Esophagus mucosa (tissue), 1 donor: Measurements from ENCODE around the gene RAB31. TPM values are rescaled to one million over a fixed set of nuclear protein-coding genes. Genes with fewer than 3 reads are reported as not detected.

Source experiments
- ATAC-seq: fragments of 200-7000 bp; cut with Tn5 transposase; one replicate; pipeline ENCODE4 v1.9.1; 2020
- total RNA-seq: library from RNA; stranded (reverse); gene quantifications from one replicate; pipeline ENCODE4 v1.2.4, GENCODE V29; 2023
- donor health status: DM: yes; HTN: yes; CAD: no.

The RAB31 gene
- total RNA-seq, 1 donor from 2014 or later: 50.0 TPM

DNA sequence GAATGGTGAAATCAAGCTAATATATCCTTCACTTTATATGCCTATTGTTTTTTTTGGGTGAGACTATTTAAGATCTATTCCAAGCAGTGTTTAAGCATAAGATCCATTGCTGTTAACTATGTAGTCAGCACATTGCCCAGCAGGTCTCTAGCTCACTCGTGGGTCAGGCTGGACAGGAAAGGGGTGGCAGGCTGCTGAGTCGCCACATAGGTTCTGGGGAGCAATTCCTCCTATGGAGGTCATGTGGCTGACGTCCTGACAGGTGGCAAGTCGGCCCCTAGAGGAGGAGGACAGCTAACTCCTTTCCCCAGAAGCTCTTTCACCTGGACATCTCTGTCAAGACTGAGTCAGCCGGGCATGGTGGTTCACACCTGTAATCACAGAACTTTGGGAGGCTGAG, 13.9 kb upstream of the RAB31 start:
- ATAC-seq: peak; percentile 61

DNA sequence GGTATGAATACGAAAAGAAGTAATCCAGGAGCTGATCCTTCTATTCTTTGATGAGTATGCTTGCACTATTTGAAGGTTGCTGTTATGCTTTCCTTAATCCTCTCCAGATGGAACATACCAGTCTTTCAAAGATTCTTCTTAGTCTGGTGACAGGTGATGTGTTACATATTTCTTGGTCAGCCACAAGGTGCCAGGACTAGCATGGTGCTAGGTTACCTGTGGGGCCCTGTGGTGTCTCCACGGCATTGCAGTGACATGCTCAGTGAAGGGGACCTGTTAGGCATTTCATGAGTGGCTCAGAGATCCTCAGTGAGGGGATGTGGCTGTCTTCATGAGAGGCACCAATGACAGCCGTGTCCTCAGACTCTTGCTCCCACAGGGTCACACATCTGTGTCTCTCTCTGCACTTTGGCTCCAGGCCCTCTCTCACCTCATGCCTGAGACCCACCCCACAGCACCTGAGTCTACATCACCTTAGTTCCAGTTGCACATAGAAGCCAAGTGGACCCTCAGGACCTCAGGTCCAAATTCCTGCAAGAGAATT, 13.1 kb upstream of the RAB31 start:
- peak; percentile 54 for ATAC-seq

DNA sequence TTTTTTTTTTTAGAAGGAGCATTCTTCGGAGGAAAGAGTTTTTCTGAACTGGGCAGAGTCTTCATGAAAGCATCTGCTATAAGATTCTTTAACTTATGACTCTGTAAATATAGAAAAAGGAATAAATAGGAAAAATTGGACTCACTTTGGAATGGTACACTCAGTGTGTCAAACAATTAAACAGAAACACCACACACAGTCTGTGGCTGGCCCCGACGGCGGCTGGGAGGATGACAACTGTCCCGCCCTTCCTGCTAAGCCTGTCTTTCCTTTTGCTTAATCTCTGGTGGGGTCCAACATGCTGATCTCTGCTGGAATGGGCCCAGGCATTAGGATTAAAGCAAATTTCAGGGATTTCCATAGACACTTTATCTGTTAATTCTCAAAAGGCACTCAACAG, 12.5 kb upstream of the RAB31 start:
- ATAC-seq: peak; percentile 33

DNA sequence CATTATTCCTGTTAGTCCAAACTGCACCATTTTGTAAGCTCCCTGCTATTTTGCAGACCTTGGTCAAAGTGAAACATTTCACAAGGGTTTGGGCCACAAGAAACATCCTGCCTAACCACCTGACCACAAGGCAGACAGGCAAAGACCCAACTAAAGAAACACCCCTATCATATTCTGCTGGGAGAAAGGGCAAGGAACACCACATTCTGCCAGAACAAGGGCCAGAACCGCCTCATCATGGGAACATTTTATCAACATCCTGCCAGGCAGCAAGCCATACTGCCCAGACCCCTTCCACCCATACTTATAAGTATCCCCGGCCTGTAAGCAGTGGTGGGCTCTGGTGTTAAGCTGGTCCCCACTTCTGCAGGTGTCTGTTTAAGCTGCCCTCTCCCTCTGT, 12.0 kb upstream of the RAB31 start:
- ATAC-seq: no peak

DNA sequence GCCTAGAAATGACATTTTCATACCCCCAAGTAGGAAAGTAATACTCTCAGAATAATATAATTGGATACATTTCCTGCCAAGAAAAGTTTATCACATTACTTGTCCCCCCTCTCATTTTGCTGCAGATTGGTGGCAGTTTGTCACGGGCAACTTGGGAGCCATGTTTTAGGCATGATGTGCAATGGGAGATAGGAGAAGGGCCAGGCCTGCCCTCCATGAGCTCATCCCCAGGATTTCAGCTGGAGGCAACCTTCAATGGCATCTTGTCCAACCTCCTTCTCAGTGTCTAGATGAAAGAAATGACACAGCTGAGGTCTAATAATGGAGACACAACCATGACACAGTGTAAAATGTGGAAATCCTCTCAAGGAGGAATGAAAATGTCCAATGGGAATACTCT, 11.4 kb upstream of the RAB31 start:
- ATAC-seq: no peak

DNA sequence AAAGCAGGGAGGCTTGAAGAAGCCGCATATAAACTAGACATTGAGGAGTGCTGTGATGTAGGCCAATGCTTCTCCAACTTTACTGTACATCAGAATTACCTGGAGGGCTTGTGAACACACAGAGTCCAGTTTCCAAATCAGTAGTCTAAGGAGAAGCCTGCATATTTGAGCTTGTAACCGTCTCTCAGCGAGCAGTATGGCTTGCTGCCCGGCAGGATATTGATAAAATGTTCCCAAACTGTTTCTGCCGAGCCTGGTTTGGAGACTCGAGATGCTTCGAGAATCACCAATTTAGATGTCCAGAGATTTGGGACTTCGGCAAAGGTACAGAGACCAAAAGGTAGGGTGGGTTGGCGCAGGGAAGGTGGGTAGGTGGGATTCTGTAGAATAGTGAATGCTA, 11.0 kb upstream of the RAB31 start:
- no peak for ATAC-seq

DNA sequence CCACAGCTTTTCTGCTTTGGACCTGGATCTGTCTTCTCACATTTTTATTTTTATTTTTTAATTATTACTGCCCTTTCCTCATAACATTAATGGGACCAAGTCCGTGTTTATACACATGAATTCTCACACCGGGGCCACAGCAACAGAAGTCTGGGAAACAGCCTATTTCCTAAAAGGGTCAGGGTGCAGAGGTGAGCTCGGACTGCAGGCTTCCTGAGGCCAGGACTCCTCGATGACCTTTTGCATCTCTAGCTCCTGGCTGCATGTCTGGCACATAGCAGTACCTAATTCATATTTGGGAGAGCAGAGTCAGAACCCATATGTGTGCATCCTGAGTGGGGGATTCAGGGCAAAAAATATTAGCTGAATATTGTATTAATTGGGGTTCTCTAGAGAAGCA, 9.6 kb upstream of the RAB31 start:
- no peak for ATAC-seq

DNA sequence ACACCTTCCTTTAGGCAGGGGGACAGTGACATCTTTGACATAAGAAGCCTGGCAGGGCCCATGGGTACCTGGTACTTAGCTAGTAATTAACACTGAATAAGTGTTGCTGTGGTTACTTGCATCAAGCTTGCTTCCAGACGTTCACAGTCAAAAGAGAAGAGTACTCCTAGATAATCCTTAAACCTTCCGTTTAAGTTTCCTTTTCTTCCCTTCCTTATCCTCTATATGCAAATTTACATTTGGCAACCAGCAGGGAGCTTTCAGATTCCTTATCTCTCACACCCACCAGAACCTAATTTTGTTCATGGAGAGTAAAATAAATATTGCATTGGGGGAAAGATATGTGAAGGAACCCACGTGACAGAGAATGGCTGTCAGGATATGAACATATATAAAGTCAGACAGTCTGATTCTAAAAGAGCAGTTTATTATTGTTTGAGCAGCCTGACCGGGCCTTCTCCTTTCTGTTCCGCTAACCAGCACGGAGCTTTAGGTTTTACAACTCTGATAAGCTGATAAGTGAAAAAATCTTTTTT, 7.8 kb upstream of the RAB31 start:
- no peak for ATAC-seq

DNA sequence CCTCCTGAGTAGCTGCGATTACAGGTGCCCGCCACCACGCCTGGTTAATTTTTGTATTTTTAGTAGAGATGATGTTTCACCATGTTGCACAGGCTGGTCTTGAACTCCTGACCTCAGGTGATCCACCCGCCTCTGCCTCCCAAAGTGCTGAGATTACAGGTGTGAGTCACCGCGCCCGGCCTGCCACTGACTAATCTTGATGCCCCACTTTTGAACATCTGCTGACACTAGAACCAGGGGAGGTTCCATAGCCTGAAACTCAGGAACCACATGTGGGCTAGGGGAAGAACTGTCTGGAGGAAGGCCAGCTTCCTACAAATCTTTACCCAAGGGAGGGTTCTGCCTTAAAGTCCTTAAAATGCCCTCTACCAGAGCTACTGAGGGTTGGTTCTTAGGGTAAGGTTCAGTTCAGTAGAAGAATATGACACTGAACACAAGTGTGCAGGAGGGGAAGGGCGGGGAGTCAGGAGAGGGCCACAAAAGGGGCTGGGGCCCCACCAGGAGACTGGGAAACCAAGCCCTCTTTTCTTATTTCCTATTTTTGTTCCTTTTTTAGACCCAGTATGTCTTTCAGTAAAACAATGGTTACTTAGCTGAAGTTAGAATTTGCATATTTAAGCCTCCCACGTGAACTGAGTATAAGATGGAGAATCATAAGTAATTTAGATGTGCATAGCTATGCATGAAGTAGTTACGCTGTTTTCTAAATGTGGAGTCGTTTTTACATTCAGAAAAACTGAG, 6.3 kb upstream of the RAB31 start:
- ATAC-seq: peak; percentile 67

DNA sequence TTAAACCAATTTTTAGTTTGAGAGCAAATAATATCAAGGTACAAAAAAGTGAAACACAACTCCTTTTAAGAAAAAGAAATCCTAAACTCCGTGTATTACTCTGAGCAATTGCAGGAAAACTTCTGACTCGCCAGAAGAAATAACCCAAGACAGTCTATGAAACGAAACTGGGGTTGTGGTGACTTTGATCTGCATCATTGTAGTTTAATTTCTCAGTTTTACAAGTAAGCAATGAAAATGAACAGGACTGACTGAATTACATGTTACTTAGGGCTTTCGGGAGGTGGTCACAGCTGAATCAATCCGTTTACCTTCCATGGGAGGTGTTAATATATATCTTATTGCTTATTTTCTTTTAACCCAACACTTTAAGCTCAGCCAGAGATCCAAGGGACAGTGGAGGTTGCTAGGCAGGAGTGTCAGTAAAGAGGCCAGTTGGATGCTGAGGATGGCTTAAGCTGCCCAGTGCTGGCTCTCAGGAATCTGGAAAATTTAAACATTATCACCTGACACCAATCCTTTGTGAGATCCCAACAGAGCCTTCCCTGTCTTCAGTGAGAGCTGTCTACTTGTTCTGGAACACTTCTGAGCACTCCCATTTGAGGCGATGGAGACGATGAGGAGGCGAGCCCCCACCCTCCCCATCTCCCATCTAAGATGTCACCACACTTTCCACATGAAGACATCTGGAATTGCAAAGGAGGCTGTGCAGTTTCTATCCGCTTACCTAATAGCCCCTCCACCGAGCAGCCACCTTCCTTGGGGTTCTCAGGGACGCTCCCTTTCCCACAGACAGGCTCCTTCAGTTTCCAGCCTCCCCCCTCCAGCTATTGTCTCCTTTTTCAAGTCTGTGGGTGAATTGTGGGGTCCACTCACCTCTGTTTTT, 3.6 kb upstream of the RAB31 start:
- no peak for ATAC-seq

DNA sequence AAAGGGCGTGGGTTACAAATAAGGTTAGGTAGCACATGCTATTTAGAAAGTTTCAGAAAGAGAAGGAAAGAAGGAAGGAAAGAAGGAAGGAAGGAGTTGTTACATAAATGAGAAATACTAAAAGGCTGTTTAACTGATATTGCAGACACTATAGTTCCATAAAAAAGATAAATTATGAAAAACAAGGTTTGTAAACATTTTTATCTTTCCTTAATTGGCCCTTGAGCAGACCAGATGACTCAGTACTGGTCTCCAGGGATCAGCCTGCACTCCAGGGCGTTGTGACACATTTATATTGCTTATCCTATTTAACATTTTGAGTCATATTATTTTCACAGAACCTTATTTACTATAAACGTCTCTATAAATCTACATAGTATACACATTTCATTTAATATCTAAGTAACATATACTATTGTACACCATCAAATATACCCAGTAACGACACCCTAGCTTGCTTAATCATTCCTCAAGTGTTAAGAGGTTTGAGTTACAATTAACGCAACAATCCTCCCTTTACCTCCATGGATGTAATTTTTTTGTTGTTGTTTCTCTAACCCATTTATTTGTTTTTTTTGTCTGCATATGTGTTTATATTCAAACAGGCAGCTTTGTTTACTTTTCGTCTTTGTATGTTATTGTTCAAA, 2.8 kb upstream of the RAB31 start:
- peak; percentile 19 for ATAC-seq

DNA sequence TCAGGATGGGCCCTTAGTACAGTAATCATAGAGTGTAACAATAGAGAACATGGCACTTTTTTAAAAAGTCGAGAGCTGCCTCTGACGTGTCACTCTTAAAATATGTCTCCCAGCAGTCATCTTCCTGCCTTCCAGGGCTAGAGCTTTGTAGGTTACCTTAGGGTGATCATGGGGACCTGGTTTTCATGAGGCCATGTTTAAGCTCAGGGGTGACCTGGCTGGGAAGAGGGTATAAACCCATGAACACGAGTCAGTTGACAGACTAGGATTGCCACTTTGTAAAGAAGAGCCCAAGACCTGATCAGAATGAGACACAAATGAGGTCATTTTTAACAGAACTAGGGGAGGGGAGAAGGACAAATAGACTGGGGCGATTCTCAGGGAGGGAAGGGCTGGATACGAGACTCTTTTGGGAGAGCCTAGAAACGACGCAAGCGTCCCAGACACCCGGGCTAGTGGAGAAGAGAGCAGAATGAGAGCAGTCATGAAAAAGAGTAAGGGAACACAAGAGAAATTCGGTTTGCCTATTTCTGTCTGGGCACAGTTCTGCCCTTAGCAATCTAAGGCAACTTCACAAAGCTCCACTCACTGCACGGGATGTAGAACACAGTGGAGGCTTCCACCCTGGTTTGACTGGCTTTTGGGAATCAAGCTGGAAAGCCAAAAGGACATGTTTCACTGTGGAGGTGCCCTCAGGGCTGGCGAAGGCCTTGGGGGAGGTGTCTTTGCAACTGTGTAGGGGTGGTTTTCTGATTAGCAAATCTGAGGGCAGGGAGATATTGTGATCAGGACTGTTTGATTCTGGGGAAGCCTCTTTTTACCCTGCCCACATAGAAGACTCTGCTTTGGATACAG, 1.8 kb upstream of the RAB31 start:
- ATAC-seq: no peak

DNA sequence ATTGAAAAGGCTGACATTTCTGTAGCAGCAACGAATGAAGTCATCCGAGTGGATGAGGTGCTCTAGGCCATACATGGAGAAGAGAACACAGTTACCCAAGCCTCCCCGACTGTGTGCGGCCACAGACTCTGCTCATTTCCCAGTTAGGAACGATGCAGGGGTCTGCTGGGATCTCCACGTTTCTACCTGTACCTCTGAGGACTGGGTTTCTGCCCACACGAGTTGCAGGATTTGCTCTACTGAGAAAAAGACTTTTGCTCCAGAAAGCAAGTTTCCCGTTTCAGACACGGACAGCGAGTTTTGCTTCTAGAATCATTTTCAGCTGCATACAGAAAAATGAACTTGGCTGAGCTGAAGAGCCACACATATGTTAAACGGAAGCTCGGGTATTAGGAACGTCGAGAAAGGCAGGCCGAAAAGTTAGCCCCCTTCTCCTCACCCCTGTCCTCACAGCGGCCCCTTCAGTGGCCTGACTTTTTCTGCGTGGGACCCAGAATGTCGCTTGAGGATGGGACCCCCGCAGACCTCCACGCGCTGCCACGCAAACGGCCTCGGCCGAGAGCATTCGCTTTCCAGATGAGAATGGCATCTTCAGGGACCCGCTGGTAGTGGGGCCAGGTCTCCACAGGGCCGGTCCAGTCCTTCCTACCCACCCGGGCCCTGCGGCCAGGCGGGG, 582 bp upstream of the RAB31 start:
- no peak for ATAC-seq

DNA sequence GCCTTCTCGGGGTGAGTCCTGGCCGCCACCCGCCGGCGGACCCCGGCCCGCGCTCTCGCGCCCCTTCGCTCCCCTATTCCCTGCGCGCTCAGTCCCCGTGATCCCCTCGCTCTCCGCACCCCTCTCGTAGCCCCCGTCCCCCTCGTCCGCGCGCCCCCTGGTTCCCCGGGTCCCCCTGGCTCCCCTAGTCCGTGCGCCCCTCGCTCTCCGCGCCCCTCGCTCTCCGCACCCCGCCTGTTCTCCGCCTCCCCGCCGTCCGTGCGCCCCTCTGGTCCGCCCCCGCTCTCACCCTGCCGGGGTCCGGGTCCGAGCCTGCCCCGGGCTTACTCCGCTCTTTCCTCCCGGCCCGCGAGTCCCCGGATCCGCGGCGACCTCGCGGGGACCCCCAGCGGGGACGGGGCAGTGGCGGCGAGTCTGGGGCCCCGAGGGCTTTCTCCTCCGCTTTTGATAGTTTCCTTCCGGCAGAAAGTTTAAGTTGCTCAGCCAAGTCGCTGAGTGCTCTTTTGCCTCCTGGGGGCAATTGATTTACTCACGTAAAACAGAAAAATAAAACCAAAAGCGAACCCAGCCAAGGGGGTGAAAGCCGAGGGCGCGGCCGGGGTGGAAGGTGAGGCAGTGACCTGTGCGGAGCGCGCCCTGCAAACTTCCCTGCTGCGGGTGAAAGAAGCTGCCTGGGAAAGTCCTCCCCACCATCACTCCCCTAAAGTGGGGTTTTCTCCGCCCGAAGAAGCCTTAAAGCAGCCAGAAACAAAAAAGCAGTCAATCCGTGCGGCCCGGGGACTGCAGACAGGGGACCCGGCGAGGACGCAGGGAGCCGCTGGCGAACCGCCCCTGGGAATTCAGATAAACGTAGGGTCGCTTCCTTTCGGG, 568 bp downstream of the RAB31 start:
- ATAC-seq: peak; percentile 5

DNA sequence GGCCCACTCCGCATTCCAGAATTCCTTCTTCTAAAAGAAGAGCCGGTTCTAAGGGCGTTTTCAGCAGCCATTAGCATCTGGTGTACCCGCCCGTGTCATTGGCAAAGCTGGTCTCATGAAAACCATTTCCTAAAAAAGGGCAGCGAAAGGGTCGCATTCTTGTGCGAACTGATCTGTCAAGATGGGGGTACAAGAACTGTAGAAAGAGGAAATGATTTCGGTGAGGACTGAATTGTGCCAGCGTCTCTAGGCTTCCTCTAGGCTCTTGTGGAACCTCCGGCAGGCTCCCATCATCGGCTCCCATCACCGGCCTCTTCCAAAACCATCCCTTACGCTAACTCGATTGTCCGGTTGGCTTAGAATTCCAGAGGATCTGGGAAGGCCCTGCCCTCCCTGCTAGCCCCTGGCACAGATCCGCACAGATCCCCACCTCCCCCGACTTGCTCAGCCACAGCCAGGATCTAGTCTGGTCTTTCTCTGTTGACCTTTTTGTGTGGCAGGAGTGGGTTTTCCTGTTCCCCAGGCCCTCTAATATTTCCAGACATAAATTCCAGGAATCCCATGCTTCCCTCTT, 1.3 kb downstream of the RAB31 start:
- no peak for ATAC-seq

DNA sequence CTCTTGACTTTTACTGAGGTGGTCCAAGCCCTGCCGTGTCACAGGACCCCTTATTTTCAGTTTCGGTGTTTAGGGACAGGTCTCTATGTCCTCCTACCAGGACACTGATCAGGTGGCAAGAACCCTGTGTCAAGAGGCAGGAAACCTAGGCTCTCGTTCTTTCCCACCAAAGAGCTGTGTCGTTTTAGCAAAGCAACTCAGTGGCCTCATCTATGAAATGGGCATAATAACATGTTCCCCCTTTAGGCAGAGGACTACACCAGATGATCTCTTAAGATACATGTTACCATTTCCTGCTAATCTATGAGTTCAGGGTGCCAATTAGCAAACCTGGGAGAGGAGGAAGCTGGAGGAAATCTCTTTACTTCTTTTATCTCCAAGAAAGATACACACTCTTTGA, 1.9 kb downstream of the RAB31 start:
- no peak for ATAC-seq

DNA sequence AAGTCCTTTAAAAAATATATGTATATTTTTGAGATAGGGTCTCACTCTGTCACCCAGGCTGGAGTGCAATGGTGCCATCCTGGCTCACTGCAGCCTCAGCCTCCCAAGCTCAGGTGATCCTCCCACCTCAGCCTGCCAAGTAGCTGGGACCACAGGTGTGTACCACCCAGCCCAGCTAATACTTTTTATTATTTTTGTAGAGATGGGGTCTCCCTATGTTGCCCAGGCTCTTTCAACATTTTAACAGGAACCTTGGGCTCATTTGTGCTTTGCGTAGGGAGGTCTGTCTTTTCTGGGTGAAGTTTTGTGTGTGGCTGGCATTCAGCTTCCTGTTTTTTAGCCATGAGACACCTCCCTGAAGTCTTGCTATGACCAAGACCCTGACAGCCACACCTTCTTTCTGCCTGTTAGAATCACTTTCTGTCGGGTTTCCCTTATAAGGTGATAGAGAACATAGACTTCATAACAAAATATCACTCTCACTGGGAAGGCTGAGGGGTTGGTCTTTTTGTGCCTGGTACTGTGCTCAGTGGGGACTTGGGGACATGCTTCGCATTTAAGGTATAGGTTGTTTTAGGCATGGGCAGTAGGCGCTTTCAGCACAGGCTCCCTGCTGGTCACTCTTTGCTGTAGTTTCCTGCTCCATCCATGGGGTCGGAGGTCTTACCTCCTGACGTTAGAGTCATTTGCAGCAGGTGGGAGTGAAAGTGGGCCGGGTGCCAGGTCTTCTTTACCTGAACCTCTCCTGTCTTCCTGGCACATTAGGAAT, 3.4 kb downstream of the RAB31 start:
- ATAC-seq: no peak

DNA sequence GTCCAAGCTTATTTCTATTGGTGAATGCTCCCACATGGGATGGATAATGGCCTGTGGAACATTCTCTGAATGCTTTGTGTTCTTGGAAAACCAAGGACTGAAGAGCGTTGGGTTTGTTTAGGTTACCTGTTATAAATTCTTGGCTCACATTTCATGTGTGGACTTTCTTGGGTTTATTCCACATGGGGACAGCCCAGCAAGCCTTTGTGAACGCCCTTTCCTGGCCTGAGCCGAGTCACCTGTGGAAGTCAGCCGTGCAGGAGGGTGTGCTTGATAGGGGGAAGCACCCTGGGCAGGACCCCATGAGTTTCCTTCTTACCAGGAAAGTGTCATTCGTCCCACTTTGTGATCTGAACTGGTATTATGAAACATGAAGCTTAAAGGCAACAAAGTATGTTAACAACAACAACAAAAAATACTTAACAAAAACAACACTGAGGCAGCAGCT, 4.1 kb downstream of the RAB31 start:
- no peak for ATAC-seq

DNA sequence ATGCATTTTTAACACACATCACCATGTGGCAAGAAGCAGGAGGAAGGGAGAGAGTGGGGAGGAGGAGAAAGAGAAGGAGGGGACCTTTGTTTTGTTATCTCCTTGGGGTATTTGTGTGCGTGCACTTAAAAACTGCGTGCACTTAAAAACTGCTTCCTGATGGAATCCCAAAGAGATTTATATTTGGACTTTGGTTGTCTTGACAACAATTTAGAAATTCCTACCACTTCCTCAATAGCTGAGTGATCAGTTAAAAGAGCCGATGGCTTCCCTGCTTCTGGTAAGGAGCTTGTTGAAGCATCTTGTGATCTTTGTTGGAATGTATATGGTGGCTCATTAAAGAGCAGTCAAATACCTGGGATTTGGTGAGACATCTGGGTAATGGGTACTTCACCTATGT, 4.5 kb downstream of the RAB31 start:
- no peak for ATAC-seq
